HepG2 (cell line): ENCODE data around the gene NOS1.

ENCODE experiments used
- EZH2 ChIP-seq: conservative IDR thresholded peaks from 2 replicates; pipeline ENCODE4 v1.6.1; 2012; ENCODE audit warnings: mild to moderate bottlenecking, low read depth, low read length, moderate library complexity
- TAF15 ChIP-seq: fragments of 200-400 bp; formaldehyde crosslinking; IDR thresholded peaks from one replicate; pipeline ENCODE4 v1.6.1; 2018; ENCODE audit warnings: mild to moderate bottlenecking, low read depth, low read length; ENCODE audit not compliant: poor library complexity, severe bottlenecking
- TARDBP ChIP-seq: sonication (generic); formaldehyde crosslinking; IDR thresholded peaks from 2 replicates; pipeline ENCODE4 v1.8.0; 2022; ENCODE audit warnings: mild to moderate bottlenecking, missing genetic modification reagents
- TF ChIP-seq, protein P1 (sequence below): sonication (generic); formaldehyde crosslinking; IDR thresholded peaks from 2 replicates; pipeline ENCODE4 v1.5.0; 2020; ENCODE audit warnings: missing genetic modification reagents
- TF ChIP-seq, protein P2 (sequence below): sonication (generic); formaldehyde crosslinking; IDR thresholded peaks from 2 replicates; pipeline ENCODE4 v1.5.0; 2020; ENCODE audit warnings: mild to moderate bottlenecking, missing genetic modification reagents, moderate library complexity
- TF ChIP-seq, protein P3 (sequence below): sonication (generic); formaldehyde crosslinking; IDR thresholded peaks from 2 replicates; pipeline ENCODE4 v1.4.0; 2020; ENCODE audit warnings: low read depth, missing genetic modification reagents

DNA sequence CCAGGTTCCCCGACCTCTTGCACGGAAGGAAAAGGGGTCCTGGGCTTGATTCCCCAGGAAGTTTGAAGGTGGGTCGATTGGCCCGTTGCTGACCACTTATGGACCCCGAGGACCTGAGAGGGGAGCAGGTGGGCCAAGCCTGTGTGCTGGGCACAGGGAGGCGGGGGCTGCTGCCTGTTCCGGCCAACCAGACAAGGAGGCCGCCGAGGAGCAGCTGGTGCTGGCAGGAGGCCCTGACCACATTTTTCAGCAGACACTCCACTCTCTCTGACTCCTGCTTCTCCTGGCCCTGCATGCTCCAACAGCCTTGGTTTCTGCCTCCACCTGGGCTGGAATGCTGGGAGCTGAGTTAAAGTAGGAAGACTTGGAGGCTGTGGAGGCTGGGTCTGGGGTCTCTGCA lies 42.8 kb downstream of the NOS1 start:
- TF ChIP-seq EZH2 (no peak), TAF15 (no peak), TARDBP (CRISPR knock-in tag) (no peak)
- TF ChIP-seq, protein P1, sequence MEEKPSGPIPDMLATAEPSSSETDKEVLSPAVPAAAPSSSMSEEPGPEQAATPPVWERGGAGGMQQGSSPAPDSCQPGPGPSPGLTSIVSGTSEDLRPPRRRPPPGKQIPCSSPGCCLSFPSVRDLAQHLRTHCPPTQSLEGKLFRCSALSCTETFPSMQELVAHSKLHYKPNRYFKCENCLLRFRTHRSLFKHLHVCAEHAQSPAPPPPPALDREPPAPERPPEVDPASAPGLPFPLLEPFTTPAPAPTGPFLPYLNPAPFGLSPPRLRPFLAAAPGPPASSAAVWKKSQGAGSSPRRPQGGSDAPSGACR (CRISPR knock-in tag) = no peak
- TF ChIP-seq, protein P2, sequence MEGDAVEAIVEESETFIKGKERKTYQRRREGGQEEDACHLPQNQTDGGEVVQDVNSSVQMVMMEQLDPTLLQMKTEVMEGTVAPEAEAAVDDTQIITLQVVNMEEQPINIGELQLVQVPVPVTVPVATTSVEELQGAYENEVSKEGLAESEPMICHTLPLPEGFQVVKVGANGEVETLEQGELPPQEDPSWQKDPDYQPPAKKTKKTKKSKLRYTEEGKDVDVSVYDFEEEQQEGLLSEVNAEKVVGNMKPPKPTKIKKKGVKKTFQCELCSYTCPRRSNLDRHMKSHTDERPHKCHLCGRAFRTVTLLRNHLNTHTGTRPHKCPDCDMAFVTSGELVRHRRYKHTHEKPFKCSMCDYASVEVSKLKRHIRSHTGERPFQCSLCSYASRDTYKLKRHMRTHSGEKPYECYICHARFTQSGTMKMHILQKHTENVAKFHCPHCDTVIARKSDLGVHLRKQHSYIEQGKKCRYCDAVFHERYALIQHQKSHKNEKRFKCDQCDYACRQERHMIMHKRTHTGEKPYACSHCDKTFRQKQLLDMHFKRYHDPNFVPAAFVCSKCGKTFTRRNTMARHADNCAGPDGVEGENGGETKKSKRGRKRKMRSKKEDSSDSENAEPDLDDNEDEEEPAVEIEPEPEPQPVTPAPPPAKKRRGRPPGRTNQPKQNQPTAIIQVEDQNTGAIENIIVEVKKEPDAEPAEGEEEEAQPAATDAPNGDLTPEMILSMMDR (CRISPR knock-in tag) = no peak
- TF ChIP-seq, protein P3, sequence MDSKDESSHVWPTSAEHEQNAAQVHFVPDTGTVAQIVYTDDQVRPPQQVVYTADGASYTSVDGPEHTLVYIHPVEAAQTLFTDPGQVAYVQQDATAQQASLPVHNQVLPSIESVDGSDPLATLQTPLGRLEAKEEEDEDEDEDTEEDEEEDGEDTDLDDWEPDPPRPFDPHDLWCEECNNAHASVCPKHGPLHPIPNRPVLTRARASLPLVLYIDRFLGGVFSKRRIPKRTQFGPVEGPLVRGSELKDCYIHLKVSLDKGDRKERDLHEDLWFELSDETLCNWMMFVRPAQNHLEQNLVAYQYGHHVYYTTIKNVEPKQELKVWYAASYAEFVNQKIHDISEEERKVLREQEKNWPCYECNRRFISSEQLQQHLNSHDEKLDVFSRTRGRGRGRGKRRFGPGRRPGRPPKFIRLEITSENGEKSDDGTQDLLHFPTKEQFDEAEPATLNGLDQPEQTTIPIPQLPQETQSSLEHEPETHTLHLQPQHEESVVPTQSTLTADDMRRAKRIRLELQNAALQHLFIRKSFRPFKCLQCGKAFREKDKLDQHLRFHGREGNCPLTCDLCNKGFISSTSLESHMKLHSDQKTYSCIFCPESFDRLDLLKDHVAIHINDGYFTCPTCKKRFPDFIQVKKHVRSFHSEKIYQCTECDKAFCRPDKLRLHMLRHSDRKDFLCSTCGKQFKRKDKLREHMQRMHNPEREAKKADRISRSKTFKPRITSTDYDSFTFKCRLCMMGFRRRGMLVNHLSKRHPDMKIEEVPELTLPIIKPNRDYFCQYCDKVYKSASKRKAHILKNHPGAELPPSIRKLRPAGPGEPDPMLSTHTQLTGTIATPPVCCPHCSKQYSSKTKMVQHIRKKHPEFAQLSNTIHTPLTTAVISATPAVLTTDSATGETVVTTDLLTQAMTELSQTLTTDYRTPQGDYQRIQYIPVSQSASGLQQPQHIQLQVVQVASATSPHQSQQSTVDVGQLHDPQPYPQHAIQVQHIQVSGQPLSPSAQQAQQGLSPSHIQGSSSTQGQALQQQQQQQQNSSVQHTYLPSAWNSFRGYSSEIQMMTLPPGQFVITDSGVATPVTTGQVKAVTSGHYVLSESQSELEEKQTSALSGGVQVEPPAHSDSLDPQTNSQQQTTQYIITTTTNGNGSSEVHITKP (CRISPR knock-in tag) = no peak
